Right lung (tissue), 5 donors: ENCODE results near the gene DNAJC5. TPM values are rescaled to one million over a fixed set of nuclear protein-coding genes. Genes with fewer than 3 reads are reported as not detected.

Experiments used
- DNase-seq, 2 donors: peaks; one replicate each; pipeline ENCODE4 v3.0.0-alpha.2; 2013
- polyA plus RNA-seq, 5 donors: library from polyadenylated mRNA; unstranded; fragments of 120-200 nt; gene quantifications; one replicate each; pipeline versions ENCODE4 v1.2.1 to v1.2.3, GENCODE V29; 2013; ENCODE audit warnings: inconsistent platforms in 1 of 5, low replicate concordance in 1 of 5; ENCODE audit not compliant: insufficient read length in 5 of 5, insufficient read depth in 1 of 5

The DNAJC5 gene
- polyA plus RNA-seq, 5 donors: 16.2 to 32.5 (median 22.3) TPM

GRCh38 chr20:63979557-63980316 is 84.8 kb downstream of the DNAJC5 start, which contains the start of gene SAMD10:
Gene SAMD10 (minus strand): TSS chr20:63979642. CDS start chr20:63979467, 175 bp downstream.
- peak in 1 of 2 donors; percentile 62 for DNase-seq

DNA sequence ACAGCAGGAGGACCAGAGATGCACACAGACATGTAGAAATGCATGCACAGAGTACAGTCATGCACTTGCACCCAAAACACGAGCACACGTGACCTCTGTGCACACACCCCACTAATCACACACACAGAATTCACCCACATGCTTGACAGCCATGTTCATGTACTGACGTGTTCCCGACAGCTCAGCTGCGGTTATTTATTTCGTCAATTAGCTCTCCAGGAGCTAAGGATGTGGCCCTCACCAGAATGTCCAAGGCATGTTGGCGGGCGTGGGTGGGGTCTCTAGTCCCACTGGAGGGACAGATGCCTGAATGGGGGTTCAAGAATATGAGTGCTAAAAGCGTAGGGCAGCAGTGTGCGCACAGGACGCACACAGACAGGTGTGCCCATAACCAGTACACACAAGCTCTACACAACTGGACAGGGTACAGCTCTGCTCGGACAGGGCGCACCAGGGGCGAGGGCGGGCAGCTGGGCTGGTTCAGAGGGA is 85.4 kb downstream of the DNAJC5 start:
- DNase-seq: no peak

DNA sequence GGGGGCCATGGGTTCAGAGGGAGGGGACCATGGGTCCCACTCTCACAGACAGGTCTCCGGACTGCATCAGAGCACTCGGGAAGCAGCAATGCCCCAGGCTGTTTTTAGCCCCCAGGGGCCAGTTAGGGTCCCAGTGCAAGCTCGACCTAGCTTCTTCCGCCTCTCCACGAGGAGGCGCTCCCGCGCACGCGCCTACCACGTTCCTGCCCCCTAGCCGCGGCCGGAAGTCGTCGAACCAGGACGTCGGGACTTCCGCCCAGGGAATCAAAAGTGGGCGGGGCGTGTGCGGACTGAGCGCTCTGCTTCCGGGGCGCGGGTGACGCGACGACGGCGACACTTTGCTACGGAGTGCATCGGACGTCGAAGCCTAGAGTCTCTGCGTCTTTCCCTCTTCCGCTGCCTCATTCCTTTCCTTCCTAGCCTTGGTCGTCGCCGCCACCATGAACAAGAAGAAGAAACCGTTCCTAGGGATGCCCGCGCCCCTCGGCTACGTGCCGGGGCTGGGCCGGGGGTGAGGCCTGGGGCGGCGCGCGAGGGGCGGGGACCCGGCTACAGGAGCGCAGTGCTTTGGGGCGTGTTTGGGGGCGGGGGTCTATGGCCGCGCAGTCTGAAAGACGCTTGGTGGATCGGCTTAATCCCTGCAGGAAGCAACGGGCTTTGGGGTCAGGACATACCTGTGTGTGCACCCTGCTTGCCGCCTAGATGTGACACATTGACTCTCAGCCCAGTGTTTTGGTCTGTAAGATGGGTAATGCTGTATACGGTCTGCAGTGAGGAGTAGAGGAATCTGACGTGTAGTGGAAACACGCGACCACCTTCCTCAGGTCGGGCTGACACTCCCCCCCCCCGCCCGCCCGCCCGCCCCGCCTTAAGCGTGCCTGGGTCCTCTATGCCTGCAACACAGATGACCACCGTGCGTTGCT is 86.1 kb downstream of the DNAJC5 start, which contains the start of gene PRPF6:
TSS of gene PRPF6 (plus strand) at position 327 of the 923 bp plus-strand sequence. CDS start at position 441, 114 bp downstream.
- DNase-seq: peak; percentile 92 to 93

DNA sequence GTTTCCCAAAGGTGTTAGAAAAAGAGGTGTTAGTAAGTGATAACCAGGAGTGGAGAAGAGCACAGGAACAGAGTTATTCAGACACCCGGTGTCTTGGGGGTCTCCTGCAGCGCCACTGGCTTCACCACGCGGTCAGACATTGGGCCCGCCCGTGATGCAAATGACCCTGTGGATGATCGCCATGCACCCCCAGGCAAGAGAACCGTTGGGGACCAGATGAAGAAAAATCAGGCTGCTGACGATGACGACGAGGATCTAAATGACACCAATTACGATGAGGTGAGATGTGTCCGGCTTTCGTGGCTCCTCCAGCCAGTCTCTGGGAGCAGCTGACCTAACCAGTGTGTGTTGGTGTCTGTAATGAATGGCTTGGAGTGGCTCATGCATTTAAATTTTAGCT is 88.0 kb downstream of the DNAJC5 start:
- DNase-seq: no peak

Other genes with a start within 250 kb of the DNAJC5 start
- 10 to 100 TPM; 25.4 to 56.9 (median 37.5) TPM for gene STMN3, start 241.7 kb upstream of the DNAJC5 start, polyA plus RNA-seq
- 10 to 100 TPM; 18.9 to 23.2 (median 20.2) TPM for gene RTEL1, start 236.8 kb upstream of the DNAJC5 start, polyA plus RNA-seq
- 1 to 10 TPM in 4 of 5 donors, under 1 TPM in 1; 0.98 to 3.3 (median 2.0) TPM for gene TNFRSF6B, start 198.5 kb upstream of the DNAJC5 start, polyA plus RNA-seq
- 10 to 100 TPM; 26.6 to 40.2 (median 34.3) TPM for gene ARFRP1, start 187.2 kb upstream of the DNAJC5 start, polyA plus RNA-seq
- gene ZGPAT, start 187.1 kb upstream of the DNAJC5 start, polyA plus RNA-seq: 10 to 100 TPM; 13.1 to 27.1 (median 16.8) TPM
- 1 to 10 TPM; 2.9 to 8.6 (median 5.6) TPM for gene LIME1, start 158.5 kb upstream of the DNAJC5 start, polyA plus RNA-seq
- gene SLC2A4RG, start 155.3 kb upstream of the DNAJC5 start, polyA plus RNA-seq: 100 to 1,000 TPM in 3 of 5 donors, 10 to 100 TPM in 2; 52.4 to 206 (median 102) TPM
- gene ZBTB46, start 63.9 kb upstream of the DNAJC5 start, polyA plus RNA-seq: 10 to 100 TPM in 3 of 5 donors, 1 to 10 TPM in 2; 8.0 to 15.7 (median 10.3) TPM
- not detected for gene ABHD16B, start 33.6 kb upstream of the DNAJC5 start, polyA plus RNA-seq
- gene TPD52L2, start 29.9 kb upstream of the DNAJC5 start, polyA plus RNA-seq: 10 to 100 TPM; 81.9 to 93.7 (median 86.7) TPM
- 10 to 100 TPM; 41.7 to 65.3 (median 56.1) TPM for gene UCKL1, start 61.3 kb downstream of the DNAJC5 start, polyA plus RNA-seq
- 10 to 100 TPM; 19.5 to 36.5 (median 26.2) TPM for gene ZNF512B, start 74.8 kb downstream of the DNAJC5 start, polyA plus RNA-seq
- gene SAMD10, start 84.5 kb downstream of the DNAJC5 start, polyA plus RNA-seq: 10 to 100 TPM in 1 of 5 donors, 1 to 10 TPM in 4; 5.9 to 11.0 (median 8.7) TPM
- gene PRPF6, start 86.0 kb downstream of the DNAJC5 start, polyA plus RNA-seq: 10 to 100 TPM; 64.3 to 87.1 (median 75.6) TPM
- gene C20orf204, start 141.1 kb downstream of the DNAJC5 start, polyA plus RNA-seq: 1 to 10 TPM in 4 of 5 donors, under 1 TPM in 1; 0.66 to 1.7 (median 1.1) TPM
- gene SOX18, start 154.5 kb downstream of the DNAJC5 start, polyA plus RNA-seq: 10 to 100 TPM; 11.2 to 28.8 (median 13.7) TPM
- 100 to 1,000 TPM in 1 of 5 donors, 10 to 100 TPM in 4; 55.7 to 102 (median 79.6) TPM for gene TCEA2, start 168.1 kb downstream of the DNAJC5 start, polyA plus RNA-seq
- gene RGS19, start 184.4 kb downstream of the DNAJC5 start, polyA plus RNA-seq: 10 to 100 TPM in 1 of 5 donors, 1 to 10 TPM in 4; 5.7 to 14.9 (median 7.6) TPM
- gene OPRL1, start 185.0 kb downstream of the DNAJC5 start, polyA plus RNA-seq: 1 to 10 TPM; 1.8 to 2.6 (median 2.4) TPM
- 1 to 10 TPM in 1 of 5 donors, under 1 TPM in 2, not detected in 2; 0.30 to 1.3 (median 0.54) TPM for gene LKAAEAR1, start 189.3 kb downstream of the DNAJC5 start, polyA plus RNA-seq
- not detected for gene NPBWR2, start 212.4 kb downstream of the DNAJC5 start, polyA plus RNA-seq